Inflammatory macrophage (primary cell): ENCODE results near the gene NAV2.
"Not testable (repeated sequence)": the region's sequence is repeated elsewhere in the genome, so short reads cannot be mapped to it uniquely, and the experiment has no call there.

ENCODE experiments used
- DNase-seq, 2 donors: peaks; one replicate each; pipeline ENCODE4 v3.0.0-alpha.2; 2020 to 2022

NAV2 gene

DNA sequence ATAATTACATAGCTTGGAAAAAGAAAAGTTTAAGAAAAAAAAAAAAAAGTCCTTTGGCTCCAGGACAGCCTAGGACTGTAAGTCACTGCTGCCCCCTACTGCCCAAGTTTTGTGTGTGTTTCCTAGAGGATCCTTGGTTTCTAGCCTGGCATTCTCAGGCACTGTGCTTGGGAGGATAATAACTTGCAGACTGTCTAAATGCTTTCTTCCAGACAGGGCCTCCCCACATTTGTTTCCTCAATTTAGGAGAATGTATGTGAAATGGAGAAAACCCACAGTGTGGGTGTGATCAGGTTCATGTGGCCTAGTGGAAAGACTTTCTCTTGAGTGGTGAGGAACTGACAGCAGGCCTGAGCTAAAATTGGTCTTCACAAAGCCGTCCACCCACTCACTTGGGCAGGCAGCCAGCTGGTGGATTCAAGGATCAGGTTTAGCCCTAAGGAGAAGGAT, 191.0 kb downstream of the NAV2 start:
- peak; percentile 71 to 84 for DNase-seq

DNA sequence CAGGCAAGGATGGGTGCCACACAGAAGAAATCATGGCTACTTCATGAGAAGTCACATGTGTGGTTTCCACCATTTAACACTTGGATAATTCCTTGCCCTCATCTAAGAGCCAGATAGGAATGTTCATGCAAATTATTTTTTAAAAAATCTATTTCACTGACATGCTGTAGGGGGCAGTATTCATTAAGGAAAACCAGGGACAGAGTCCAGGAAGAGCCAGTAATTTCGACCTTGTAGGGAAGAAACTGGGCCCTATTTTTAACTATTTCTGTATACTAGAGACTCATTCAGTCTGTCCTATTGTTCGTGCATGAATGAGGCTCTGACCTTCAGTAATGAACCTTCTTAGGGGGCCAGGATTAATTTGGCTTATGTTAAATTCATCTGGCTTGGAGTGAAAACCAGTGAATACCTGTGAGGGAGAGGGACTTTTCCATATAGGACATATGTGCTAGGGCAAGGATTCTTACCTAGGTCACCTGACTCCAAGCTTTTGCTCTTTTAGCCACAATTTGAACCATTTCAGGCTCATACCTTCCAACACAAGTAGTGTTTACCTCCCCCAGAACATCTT, 192.7 kb downstream of the NAV2 start:
- no peak for DNase-seq

DNA sequence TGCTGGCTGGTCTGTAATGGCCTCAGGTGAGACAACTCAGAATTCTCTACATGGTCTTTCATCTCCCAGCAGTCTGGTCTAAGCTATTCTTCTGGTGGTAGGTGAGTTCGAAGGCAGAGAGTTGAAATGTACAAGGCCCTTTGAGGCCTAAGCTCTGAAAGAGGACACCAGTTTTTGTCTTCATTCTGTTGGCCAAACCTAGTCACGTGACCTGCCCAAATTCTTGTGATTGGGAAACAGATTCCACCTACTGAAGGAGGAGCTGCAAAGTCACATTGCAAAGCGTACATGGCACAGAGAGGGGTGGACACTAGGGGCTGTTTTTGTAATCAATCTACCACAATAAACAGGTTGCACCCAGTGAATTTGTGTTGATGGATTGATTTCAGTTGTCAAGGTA, 193.5 kb downstream of the NAV2 start:
- DNase-seq, result no peak

DNA sequence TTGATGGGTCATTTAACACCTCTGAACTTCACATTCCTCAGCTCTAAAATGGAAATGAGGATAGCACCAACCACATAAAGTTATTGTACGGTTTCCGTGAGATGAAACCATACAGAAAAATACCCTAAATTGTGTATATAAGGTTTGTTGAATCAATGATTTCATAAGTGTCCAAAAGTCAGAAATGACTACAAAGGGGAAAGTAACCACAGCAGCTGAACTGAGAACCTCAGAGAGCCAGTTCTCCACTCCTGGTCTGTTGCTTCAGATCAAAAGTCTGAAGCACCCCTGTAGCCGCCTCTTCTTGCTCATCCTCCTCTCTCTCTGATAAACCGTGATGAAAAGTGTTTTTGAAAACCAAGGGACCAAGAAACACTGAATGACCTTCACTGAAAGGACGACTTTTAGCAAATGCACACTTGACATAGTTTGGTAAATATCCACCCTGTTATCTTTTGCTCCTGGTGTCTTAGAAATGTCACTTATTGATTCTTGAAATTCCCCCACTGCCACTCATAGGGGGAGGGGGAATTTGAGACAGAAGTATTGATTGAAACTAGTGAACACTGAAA, 194.5 kb downstream of the NAV2 start:
- DNase-seq, result no peak

DNA sequence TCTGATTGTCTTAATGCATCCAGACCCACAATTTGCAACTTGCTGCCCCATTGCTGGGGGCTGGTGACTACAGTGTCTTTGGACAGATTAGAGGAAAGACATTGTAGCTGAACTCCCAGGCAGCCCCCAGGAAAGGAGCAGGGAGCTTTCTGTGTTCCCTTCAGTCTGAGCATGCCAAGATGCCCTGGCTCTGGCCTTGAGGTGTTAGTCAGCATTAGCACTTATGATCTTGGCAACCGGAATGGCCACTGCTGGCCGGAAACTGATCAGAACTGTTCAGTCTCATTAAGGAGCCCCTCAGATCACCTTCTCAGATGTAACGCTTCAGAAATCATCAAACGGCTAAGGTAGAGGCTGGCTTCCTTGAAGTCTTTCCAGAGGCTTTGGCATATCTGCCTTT, 195.2 kb downstream of the NAV2 start:
- no peak for DNase-seq

DNA sequence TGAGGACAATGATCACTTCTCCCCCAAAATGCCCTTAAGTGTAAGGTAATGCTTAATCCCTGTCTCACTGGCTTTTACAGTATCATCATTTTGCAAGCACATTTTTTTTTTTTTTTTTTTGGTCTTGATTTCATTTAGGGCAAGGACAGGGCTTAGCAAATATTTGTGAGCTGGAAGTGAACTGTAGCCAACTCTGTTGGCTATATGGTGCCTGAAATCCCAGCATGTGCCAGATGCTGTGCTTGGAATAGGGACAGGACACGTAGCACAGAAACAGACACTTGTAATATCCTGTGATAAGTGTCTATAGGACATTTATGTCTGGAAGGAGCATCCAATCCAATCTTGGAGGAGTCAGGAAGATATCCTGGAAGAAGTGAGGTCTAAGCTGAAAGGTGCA, 198.3 kb downstream of the NAV2 start:
- no peak for DNase-seq

DNA sequence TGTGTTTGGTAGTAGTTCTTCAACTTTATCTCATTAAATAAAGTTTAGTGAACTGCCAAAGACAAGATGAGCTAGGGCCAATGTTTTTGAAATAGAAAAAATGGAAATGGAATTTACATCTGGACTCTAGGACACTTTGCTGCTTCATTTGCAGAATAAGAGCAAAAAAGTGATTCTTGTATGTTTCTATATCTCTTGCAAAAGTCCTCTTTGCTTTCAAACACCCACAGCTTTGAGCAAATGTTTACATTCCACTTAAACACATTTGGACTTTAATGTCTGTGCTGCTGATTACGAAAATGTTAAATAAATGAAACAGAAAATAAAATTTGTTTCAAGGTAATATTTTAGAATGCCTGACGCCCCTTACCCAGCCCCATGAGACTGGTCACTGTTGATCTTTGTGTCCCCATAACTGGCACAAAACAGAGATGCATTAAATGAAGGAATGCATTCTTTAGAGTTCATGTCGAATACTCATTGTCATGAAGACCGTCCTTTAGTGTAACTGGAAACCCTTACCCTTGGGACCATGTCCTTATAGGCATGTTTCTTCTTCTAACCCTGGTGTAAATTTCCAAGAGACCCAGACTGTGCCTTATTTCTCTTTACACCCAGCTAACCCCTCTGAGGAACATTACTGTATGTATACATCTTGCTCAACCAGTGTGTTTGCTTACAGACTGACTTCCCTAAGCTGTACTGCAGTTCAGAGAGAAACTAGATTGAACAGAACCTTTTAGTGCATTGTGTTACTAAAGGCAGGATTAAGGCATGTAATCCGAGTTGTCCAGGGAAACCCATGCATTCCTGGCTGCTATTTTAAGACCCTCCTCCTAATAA, 199.7 kb downstream of the NAV2 start:
- no peak for DNase-seq

DNA sequence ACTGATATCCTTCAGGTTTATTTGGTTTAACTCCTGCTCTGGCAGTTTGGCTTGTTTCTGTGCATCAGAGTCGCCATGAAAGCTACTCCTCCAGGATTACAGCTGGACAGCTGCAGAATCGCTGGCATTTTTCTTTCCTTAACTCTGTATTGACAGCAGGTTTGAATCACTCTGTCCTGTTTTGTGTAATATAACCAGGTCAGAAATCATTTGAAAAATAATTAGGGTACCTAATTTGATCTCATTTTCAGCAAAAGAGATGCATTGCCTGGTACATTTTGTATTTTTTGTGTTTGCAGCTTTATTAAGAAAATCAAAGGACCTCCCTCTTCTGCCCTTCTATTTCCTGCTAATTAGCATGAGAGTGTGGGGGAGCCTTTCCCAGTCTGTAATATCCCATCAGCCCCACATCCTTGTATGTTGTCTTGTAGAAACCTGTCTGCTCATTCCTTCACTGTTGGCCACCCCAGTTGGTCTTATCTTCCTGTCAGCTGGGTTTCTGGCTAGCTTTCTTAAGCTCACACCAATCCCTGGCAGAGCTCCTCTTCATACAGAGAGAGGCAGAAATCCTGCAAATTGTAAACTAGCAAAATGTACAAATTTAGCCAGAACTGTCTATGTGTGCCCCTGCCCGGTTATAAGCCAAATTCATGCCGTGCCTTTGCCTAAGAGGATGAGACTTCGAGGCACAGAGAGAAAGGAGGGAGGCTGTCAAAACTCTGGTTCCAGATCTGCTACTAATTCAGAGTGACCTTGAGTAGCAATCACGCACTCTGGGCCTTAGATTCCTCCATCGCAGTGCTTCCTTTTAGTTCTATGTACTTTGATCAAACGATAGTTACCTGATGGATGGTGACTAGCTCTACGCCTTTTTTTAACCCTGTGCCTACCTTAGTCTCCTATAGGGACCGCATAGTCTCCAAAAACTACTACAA, 200.6 kb downstream of the NAV2 start:
- no peak for DNase-seq

DNA sequence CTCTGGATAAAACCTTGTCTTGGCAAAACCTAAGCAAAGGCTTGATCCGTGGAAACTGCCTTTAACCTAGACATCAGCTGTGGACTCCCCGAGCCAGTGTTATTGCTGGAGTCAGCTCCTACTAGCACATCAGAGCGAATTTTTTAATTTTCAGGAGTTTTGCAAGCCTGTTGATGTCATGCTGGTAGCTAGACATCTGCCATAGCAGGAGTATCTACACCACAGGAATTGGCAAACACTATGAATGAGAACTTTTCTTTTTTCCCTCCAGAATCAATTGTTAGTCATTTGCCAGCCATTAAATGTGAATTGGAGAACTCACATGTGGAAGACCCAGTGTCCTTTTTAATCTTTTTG, 201.2 kb downstream of the NAV2 start:
- DNase-seq, result no peak

DNA sequence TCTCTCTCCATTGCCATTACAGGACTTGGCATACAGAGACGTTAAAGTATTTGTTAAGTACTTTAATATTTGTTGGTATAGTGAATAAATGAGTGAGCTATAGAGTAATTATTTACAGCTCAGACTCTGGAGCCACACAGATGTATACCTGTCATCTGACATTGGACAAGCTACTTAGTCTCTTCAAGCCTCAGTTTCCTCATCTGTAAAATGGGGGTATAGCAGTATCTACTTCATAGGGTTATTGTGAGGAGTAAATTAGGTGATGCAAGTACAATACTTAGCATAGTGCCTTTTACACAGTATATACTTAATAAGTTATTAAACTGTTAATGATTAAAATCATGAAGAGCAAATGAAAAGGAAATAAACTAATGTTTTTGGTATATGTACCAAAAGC, 203.2 kb downstream of the NAV2 start:
- no peak for DNase-seq

DNA sequence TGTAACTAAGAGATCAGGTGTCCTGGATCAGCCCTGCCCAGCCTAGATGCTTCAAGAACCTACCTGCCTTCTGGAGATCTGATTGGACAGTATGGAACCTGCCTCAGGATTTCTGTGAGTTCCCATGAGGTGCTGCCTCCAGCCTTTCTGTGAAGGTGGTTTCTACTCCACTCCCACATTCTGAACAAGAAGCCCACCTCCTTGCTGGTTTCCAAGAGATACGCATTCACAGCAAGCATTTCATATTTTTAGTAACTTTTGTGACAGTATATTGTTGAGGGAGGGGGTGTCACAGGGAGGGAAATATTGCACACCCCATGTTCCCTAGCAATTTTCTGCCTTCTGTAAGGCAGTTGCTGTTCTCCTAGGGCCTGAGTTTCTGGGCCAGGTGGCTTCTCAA, 204.4 kb downstream of the NAV2 start:
- no peak for DNase-seq

DNA sequence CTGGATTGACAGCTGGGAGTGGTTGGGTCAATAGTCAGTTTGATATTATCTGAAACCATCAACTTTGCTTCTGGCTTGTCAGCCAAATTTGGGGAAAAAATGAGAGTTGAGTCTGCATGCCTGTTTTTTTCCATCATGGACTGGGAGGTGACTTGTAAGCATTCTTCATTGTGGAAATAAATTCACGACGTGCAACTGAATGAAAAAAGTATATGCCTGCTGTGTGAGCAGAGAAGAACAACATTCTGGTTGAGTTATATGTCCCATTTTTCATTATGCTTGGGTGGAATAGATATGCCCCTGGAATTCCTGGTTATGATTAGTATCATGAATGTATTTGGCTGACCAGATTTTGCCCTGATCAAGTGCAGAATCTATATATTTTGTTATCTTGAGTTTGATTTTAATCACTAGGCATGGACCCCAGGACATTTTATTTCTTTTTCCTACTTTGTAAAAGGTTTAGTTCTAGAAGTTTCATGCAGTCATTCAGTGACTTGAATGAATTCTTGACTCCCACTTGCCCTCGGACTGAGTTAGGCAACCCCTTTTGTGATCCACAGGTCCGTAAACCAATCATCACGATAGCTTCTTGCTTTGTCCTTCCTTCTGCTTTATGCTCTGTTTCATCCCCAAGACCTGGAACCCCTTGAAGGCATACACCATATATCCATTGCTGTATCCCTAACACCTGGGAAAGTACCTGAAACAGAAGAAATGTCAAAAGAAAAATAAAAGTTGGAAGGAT, 205.8 kb downstream of the NAV2 start:
- DNase-seq, result no peak

DNA sequence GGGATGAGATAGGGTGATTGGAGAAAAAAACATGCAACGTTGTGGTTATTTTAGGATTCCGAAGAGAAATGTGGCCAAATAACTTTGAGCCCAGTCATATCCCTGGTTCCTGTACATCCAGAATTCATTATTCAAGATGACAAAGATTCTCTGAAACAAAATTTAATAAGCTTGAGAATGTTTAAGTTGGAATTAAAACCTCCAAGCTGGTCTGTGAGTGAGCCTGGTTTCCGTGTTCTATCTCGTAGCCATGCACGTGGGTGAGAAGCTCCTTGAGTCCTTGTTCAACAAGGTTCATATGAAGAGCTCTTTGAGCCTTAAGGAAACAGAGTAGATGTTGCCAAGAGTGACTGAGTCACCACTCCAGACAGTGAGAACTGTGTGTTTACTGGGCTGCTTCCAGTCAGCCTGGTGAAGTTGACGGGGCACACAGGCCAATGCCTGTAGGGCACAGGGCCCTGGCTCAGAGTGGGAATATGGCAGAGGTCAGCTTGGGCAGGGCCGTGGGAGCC, 206.5 kb downstream of the NAV2 start:
- DNase-seq, result no peak

DNA sequence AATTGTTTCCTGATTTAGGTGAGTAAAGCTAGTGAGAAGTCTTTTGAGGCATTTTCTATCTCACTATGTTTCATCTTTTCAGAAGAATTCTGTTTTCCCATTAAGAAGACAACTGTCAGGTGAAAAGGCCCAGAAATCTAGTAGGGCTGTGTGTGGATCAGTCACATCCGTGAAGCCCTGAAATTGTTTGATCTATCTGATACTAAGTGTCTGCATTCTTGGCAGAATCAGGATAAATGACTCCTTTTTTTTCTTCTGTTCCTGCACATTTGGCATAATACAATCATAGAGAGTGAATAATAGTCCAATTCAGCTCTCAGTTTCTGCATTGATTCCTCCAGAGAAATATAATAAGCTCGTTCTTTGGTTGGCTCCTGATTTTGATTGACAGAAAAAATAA, 208.3 kb downstream of the NAV2 start:
- DNase-seq, result no peak

DNA sequence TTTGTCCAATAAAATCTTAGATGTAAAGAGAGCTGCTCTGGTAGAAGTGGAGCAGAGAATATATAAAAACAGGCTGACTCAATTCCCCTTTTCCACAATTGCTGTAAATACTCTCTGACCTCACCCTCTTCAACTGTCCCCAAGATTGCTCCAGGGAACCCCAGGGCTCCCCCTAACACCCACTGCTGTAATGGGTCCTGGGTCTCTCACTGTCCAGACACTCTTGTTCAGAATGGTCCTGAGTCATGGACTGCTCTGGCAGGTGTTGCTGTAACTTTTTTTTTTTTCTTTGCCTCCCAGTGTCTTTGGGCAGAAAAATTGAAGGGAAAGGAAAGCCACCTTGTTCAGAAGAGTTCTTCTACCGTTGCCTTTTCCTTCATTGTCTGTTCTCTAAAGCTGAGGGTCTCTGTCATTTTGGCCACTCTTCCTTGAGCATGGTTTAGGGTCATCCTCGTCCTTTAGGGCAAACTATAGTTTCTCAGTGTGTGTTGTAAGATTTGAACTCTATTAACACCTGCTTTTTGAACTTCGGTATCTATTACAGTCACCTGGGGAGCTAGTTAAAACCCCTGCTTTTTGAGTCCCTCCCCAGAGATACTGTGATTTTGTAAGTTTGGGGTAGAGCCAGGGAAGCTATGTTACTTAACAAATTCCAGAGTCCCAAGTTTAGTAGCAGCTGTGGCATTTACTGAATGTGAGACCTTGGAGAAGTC, 209.5 kb downstream of the NAV2 start:
- DNase-seq, result no peak

DNA sequence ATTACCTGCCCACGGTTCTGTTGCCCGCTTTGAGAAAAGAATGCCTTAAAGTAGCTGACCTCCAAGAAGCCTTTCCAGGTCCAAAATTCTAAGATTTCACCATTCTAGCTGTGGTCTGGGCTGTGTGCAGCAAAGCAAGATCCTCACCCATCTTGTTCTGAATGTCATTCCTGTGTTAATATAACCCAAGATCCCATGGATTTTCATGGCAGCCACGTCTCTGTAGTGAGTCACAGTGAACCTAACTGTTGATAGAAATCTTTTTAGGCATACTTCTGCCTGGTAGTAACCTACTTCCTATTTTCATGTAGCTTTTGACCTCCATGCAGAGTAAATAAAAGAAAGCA, 210.0 kb downstream of the NAV2 start:
- no peak for DNase-seq

DNA sequence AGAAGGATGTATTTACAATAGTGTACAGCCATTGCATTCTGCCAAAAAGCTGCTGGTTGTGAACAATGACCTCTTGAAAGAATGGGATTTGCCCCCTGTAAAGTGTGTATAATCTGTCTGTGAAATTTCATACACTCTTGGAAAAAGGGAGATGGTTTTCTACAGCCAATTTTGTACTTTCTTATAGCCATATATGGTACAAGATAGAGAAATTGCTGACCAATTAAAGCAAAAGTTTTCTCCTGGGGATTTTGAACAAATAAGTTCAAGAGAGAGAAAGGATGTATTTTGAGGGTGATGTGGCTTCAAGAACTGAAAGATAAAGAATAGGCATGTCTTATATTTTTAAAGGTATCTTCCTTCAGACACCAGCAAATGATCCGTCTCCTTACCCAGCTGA, 211.0 kb downstream of the NAV2 start:
- DNase-seq, result no peak

DNA sequence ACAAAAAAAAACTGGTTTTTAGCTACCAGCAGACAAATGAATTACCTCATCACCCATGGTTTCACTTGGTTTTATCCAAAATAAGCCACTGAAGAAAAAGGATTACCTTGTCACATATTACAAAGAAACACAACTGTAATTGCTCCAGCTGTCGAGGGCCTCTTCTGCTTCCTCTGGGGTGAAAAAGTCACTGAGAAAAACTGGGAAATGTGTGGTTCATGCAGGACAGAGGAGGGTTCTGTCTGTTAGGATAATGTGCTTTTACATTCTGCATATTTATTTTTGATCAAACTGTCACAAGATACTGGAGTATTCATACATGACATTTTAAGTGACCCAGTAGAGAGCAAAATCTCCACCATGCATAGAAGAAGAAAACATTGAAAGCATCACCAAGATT, 211.7 kb downstream of the NAV2 start:
- no peak for DNase-seq

DNA sequence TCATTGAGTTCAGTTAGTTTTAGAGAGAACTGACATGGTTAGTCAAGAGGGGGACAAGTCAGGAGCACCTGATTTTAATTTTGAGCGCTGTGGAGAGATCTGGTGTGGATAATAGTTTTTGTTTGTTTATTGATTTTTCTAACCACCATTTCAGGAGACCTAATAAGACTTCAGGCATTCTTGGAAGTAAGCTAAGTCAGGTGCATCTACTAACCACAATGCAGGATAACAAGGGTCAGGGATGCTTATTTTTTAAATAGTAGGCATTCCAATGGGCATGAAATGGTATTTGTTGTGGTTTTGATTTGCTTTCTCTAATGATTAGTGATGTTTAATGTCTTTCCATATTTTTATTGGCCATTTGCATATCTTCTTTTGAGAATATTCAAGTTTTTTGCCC, 212.1 kb downstream of the NAV2 start:
- no peak for DNase-seq

DNA sequence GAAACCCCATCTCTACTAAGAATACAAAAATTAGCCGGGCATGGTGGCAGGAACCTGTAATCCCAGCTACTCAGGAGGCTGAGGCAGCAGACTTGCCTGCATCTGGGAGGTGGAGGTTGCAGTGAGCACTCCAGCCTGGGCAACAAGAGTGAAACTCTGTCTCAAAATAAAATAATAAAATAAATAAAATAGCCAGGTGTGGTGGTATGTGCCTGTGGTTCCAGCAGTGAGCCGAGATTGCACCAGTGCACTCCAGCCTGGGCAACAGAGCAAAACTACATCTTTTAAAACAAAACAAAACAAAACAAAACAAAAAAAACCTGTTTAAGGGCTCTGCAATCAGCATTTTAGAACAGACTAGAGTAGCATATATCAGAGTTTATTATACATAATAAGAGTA, 214.8 kb downstream of the NAV2 start:
- DNase-seq, result not testable (repeated sequence)

DNA sequence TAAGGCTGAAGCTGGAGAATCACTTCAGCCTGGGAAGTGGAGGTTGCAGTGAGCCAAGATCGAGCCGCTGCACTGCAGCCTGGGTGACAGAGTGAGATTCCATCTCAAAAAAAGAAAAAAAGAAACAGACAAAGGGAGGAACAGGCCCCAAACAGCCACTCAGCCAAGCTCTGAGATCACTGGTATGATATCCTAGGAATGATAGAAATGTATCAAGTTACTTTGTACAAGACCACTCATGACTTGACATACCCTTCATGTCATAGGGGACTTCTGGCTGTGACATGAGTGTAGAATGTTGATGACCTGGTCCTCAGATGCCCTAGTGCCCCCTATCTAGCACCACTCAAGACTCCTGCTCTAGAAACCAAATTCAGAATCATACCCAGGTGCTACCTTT, 216.5 kb downstream of the NAV2 start:
- no peak for DNase-seq

DNA sequence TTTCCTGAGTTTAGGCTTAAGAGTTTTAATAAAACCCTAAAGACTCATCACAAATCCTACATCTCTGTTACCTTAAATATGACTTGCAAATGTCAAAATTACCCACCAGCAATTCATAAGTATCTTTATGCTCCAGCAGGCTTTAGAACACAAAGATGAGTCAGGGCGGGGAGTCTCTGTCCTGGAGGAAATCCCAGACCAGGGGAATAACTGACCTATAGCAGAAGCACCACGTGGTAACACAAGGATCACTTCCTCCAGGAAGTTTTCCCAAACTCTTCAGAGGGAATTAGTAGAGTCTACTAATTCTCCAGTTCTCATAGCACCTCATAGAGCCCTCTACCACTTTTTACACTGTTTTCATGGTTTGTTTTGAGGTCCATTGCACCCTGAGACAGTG, 217.0 kb downstream of the NAV2 start:
- DNase-seq, result no peak
